HEK293 (cell line): Measurements from ENCODE around the gene CPXM2.

Experiments
- PRDM10 ChIP-seq: fragments of 450-650 bp; formaldehyde crosslinking; IDR thresholded peaks from 2 replicates; pipeline ENCODE4 v1.5.1; 2016; ENCODE audit warnings: missing biosample characterization, missing genetic modification characterization
- ZNF114 ChIP-seq: fragments of 450-650 bp; formaldehyde crosslinking; IDR thresholded peaks from 2 replicates; pipeline ENCODE4 v1.5.0; 2017; ENCODE audit warnings: missing biosample characterization, missing genetic modification characterization
- ZNF146 ChIP-seq: fragments of 450-650 bp; formaldehyde crosslinking; IDR thresholded peaks from 2 replicates; pipeline ENCODE4 v1.5.1; 2016; ENCODE audit warnings: missing biosample characterization, missing genetic modification characterization
- ZNF18 ChIP-seq: fragments of 450-650 bp; formaldehyde crosslinking; IDR thresholded peaks from 2 replicates; pipeline ENCODE4 v1.5.1; 2016; ENCODE audit warnings: missing biosample characterization, missing genetic modification characterization
- TF ChIP-seq, protein P1 (sequence below): fragments of 450-650 bp; formaldehyde crosslinking; IDR thresholded peaks from 2 replicates; pipeline ENCODE4 v1.5.1; 2016; ENCODE audit warnings: missing biosample characterization, missing genetic modification characterization
- TF ChIP-seq, protein P2 (sequence below): fragments of 450-650 bp; formaldehyde crosslinking; IDR thresholded peaks from 2 replicates; pipeline ENCODE4 v1.5.1; 2016; ENCODE audit warnings: missing biosample characterization, missing genetic modification characterization, low read depth
- TF ChIP-seq, protein P3 (sequence below): fragments of 450-650 bp; formaldehyde crosslinking; IDR thresholded peaks from 2 replicates; pipeline ENCODE4 v1.5.1; 2016; ENCODE audit warnings: missing biosample characterization, missing genetic modification characterization
- TF ChIP-seq, protein P4 (sequence below): fragments of 450-650 bp; IDR thresholded peaks from 2 replicates; pipeline ENCODE4 v1.5.1; 2018; ENCODE audit warnings: missing biosample characterization, missing genetic modification characterization

- no peak for TF ChIP-seq ZNF114
- TF ChIP-seq ZNF18 (tag by site-specific recombination): no peak
- TF ChIP-seq, protein P1, sequence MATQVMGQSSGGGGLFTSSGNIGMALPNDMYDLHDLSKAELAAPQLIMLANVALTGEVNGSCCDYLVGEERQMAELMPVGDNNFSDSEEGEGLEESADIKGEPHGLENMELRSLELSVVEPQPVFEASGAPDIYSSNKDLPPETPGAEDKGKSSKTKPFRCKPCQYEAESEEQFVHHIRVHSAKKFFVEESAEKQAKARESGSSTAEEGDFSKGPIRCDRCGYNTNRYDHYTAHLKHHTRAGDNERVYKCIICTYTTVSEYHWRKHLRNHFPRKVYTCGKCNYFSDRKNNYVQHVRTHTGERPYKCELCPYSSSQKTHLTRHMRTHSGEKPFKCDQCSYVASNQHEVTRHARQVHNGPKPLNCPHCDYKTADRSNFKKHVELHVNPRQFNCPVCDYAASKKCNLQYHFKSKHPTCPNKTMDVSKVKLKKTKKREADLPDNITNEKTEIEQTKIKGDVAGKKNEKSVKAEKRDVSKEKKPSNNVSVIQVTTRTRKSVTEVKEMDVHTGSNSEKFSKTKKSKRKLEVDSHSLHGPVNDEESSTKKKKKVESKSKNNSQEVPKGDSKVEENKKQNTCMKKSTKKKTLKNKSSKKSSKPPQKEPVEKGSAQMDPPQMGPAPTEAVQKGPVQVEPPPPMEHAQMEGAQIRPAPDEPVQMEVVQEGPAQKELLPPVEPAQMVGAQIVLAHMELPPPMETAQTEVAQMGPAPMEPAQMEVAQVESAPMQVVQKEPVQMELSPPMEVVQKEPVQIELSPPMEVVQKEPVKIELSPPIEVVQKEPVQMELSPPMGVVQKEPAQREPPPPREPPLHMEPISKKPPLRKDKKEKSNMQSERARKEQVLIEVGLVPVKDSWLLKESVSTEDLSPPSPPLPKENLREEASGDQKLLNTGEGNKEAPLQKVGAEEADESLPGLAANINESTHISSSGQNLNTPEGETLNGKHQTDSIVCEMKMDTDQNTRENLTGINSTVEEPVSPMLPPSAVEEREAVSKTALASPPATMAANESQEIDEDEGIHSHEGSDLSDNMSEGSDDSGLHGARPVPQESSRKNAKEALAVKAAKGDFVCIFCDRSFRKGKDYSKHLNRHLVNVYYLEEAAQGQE (tag by site-specific recombination): no peak
- TF ChIP-seq, protein P2, sequence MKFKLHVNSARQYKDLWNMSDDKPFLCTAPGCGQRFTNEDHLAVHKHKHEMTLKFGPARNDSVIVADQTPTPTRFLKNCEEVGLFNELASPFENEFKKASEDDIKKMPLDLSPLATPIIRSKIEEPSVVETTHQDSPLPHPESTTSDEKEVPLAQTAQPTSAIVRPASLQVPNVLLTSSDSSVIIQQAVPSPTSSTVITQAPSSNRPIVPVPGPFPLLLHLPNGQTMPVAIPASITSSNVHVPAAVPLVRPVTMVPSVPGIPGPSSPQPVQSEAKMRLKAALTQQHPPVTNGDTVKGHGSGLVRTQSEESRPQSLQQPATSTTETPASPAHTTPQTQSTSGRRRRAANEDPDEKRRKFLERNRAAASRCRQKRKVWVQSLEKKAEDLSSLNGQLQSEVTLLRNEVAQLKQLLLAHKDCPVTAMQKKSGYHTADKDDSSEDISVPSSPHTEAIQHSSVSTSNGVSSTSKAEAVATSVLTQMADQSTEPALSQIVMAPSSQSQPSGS (tag by site-specific recombination): no peak
- no peak for TF ChIP-seq PRDM10 (tag by site-specific recombination)
- TF ChIP-seq, protein P3, sequence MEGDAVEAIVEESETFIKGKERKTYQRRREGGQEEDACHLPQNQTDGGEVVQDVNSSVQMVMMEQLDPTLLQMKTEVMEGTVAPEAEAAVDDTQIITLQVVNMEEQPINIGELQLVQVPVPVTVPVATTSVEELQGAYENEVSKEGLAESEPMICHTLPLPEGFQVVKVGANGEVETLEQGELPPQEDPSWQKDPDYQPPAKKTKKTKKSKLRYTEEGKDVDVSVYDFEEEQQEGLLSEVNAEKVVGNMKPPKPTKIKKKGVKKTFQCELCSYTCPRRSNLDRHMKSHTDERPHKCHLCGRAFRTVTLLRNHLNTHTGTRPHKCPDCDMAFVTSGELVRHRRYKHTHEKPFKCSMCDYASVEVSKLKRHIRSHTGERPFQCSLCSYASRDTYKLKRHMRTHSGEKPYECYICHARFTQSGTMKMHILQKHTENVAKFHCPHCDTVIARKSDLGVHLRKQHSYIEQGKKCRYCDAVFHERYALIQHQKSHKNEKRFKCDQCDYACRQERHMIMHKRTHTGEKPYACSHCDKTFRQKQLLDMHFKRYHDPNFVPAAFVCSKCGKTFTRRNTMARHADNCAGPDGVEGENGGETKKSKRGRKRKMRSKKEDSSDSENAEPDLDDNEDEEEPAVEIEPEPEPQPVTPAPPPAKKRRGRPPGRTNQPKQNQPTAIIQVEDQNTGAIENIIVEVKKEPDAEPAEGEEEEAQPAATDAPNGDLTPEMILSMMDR (tag by site-specific recombination): no peak
- TF ChIP-seq ZNF146 (tag by site-specific recombination): no peak
- TF ChIP-seq, protein P4, sequence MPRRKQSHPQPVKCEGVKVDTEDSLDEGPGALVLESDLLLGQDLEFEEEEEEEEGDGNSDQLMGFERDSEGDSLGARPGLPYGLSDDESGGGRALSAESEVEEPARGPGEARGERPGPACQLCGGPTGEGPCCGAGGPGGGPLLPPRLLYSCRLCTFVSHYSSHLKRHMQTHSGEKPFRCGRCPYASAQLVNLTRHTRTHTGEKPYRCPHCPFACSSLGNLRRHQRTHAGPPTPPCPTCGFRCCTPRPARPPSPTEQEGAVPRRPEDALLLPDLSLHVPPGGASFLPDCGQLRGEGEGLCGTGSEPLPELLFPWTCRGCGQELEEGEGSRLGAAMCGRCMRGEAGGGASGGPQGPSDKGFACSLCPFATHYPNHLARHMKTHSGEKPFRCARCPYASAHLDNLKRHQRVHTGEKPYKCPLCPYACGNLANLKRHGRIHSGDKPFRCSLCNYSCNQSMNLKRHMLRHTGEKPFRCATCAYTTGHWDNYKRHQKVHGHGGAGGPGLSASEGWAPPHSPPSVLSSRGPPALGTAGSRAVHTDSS (tag by site-specific recombination): no peak
These were observed 82.7 kb downstream of the CPXM2 start for GRCh38 chr10:123808906-123809305.
